SIG-M5 (cell line): ENCODE data around the gene CTBP2.

Experiments
- DNase-seq: peaks from one replicate; lab custom pipeline; 2025; lab: John Stamatoyannopoulos, UW

CTBP2 gene

GRCh38 chr10:125144693-125145623 is 15.4 kb downstream of the CTBP2 start:
- no peak for DNase-seq

GRCh38 chr10:125144206-125144605 is 16.2 kb downstream of the CTBP2 start:
- no peak for DNase-seq

GRCh38 chr10:125142946-125143345 is 17.4 kb downstream of the CTBP2 start:
- no peak for DNase-seq

GRCh38 chr10:125141860-125142484 is 18.4 kb downstream of the CTBP2 start:
- DNase-seq: no peak

- DNase-seq: no peak
These were observed 19.1 kb downstream of the CTBP2 start for GRCh38 chr10:125141150-125141859.

- DNase-seq: no peak
These were observed 20.2 kb downstream of the CTBP2 start for GRCh38 chr10:125140151-125140550.

GRCh38 chr10:125137601-125138438 is 22.5 kb downstream of the CTBP2 start:
- DNase-seq: no peak

GRCh38 chr10:125136087-125136486 is 24.3 kb downstream of the CTBP2 start:
- no peak for DNase-seq

- no peak for DNase-seq
These were observed 24.7 kb downstream of the CTBP2 start for GRCh38 chr10:125135771-125136035.

- no peak for DNase-seq
These were observed 25.2 kb downstream of the CTBP2 start for GRCh38 chr10:125134916-125135770.

GRCh38 chr10:125134483-125134848 is 25.9 kb downstream of the CTBP2 start:
- no peak for DNase-seq

- no peak for DNase-seq
These were observed 26.5 kb downstream of the CTBP2 start for GRCh38 chr10:125133696-125134482.

GRCh38 chr10:125132344-125132743 is 28.0 kb downstream of the CTBP2 start:
- DNase-seq: no peak

GRCh38 chr10:125130916-125131315 is 29.4 kb downstream of the CTBP2 start:
- no peak for DNase-seq

GRCh38 chr10:125130260-125130659 is 30.1 kb downstream of the CTBP2 start:
- no peak for DNase-seq

GRCh38 chr10:125129076-125129458 is 31.3 kb downstream of the CTBP2 start:
- DNase-seq: no peak

- DNase-seq: no peak
These were observed 31.8 kb downstream of the CTBP2 start for GRCh38 chr10:125128397-125129075.

- DNase-seq: no peak
These were observed 32.4 kb downstream of the CTBP2 start for GRCh38 chr10:125127986-125128385.

- no peak for DNase-seq
These were observed 33.3 kb downstream of the CTBP2 start for GRCh38 chr10:125127110-125127509.
